BE2C (cell line): Measurements from ENCODE around the gene STRA8.

Source experiments
- DNase-seq: peaks from one replicate; pipeline ENCODE4 v3.0.0-alpha.2; 2020
- H3K27me3 ChIP-seq: fragments of 250-450 bp; sonication (Bioruptor Pico); 2 replicates; pipeline ENCODE4 v1.5.1; 2020; ENCODE audit warnings: mild to moderate bottlenecking
- H3K36me3 ChIP-seq: fragments of 250-450 bp; sonication (Bioruptor Pico); 2 replicates; pipeline ENCODE4 v1.5.1; 2020; ENCODE audit warnings: mild to moderate bottlenecking
- H3K4me1 ChIP-seq: fragments of 250-450 bp; sonication (Bioruptor Pico); 2 replicates; pipeline ENCODE4 v1.5.1; 2020
- H3K4me3 ChIP-seq: 2 replicates; pipeline ENCODE4 v1.5.1; 2011; ENCODE audit warnings: low read depth, low read length
- H3K9me3 ChIP-seq: fragments of 250-450 bp; sonication (Bioruptor Pico); 2 replicates; pipeline ENCODE4 v1.5.1; 2020
- TF ChIP-seq, protein P1 (sequence below): IDR thresholded peaks from 2 replicates; pipeline ENCODE4 v1.5.1; 2012; ENCODE audit warnings: mild to moderate bottlenecking, low read depth, low read length

The STRA8 gene

DNA sequence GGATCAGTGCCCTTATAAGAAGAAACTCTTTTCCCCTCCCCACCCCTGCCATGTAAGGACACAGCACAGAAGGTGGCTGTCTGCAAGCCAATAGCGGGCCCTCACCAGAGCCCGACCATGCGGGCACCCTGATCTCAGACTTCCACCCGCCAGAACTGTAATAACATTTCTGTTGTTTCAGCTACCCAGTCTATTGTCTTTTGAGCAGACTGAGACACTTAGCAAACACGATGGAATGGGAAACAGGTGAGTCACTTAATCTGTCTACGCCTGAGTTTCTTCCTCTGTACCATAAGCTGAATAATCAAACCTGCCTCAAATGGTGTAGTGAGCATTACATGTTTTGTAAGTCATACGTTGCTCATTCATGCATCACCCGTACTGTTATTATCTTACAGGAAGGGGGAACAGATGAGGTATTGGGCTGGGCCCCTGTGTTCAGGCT lies 58.2 kb downstream of the STRA8 start:
- Histone ChIP-seq H3K4me1 (no peaks in the 10 kb centered on the region), H3K9me3 (no peaks in the 10 kb centered on the region), H3K27me3 (no peaks in the 10 kb centered on the region), H3K4me3 (no peak overlapping the region), H3K36me3 (no peaks in the 10 kb centered on the region)
- TF ChIP-seq, protein P1, sequence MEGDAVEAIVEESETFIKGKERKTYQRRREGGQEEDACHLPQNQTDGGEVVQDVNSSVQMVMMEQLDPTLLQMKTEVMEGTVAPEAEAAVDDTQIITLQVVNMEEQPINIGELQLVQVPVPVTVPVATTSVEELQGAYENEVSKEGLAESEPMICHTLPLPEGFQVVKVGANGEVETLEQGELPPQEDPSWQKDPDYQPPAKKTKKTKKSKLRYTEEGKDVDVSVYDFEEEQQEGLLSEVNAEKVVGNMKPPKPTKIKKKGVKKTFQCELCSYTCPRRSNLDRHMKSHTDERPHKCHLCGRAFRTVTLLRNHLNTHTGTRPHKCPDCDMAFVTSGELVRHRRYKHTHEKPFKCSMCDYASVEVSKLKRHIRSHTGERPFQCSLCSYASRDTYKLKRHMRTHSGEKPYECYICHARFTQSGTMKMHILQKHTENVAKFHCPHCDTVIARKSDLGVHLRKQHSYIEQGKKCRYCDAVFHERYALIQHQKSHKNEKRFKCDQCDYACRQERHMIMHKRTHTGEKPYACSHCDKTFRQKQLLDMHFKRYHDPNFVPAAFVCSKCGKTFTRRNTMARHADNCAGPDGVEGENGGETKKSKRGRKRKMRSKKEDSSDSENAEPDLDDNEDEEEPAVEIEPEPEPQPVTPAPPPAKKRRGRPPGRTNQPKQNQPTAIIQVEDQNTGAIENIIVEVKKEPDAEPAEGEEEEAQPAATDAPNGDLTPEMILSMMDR: no peak
- DNase-seq: no peak

DNA sequence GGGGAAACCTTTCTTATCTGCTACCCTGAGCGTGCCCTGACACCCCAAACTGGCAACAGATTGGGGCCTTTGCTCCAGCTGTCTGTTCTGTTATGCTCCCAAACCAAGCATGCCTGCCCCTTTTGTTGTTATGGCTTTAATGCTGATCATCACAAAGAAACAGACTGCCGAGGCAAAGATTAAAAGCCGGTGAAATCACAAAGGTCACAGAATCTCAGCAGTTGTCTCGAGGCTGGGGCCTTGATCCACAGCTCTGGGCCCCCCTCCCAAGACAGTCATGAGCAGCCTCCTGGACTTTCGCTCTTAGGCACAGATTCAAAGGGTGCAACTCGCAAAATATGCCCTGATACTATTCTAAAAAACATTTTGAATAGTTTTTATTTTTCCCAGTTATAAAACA lies 65.6 kb downstream of the STRA8 start:
- no peaks in the 10 kb centered on the region for H3K27me3 ChIP-seq
- no peak overlapping the region for H3K4me3 ChIP-seq
- H3K9me3 ChIP-seq: no peaks in the 10 kb centered on the region
- peaks cover 4% of the 10 kb centered on the region; the same call in 1 of the 2 replicates for H3K4me1 ChIP-seq
- no peak for DNase-seq
- TF ChIP-seq, protein P1: no peak
- H3K36me3 ChIP-seq: no peaks in the 10 kb centered on the region

DNA sequence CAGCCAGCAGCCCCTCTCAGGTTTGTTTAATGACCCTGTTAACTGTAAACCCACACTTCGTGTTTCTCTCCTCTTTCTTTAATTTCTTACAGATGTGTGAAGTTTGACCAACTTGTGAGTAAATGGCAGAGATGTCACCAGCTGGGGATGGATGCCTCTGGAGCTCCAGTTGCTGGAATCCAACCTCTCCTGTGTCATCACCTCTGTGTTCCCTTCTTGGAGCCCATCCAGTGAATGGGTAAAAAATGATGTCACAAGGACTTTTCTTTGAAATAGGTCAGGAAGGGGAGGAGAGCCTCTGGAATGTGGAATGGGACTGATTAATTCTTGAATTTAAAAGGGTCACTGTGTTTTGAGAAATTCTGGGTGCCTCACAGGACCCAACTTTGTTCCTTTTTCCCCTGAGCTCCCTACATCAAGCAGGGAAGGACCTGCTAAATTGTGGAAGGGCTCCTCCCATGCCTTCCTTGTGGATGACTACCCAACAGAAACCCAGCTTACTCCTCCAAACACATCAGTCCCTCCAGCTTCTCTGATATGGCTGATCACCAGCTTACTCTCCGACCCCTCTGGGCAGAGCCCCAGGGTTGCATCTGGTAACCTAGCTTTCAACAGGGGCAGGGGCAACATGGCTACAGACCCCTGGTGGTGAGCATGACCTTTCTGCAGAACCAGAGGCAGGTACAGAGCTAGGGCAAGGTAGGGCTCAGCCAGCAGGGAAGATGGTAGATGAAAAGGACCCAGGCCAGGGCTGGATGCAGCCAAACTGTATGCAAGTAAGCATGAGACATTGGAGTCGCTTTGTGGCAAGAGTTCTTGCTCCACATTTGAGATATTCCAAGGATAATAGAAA lies 67.5 kb downstream of the STRA8 start:
- DNase-seq: no peak
- no peaks in the 10 kb centered on the region for H3K27me3 ChIP-seq
- TF ChIP-seq, protein P1: no peak
- no peak overlapping the region for H3K4me3 ChIP-seq
- H3K36me3 ChIP-seq: no peaks in the 10 kb centered on the region
- no peaks in the 10 kb centered on the region for H3K9me3 ChIP-seq
- H3K4me1 ChIP-seq: peaks cover 4% of the 10 kb centered on the region; the same call in 1 of the 2 replicates
